Transverse colon (tissue), 4 donors: ENCODE data around the gene FOXP1. TPM values are rescaled to one million over a fixed set of nuclear protein-coding genes. Genes with fewer than 3 reads are reported as not detected.

Experiments used
- DNase-seq: peaks from one replicate; pipeline ENCODE4 v3.0.0-alpha.2; 2019
- H3K27ac ChIP-seq, 4 donors: fragments of 200-600 bp; sonication (generic); 2 replicates each; pipeline ENCODE4 v1.5.1; 2016 to 2018; ENCODE audit warnings: inconsistent platforms in 4 of 4
- H3K27me3 ChIP-seq: fragments of 200-600 bp; sonication (generic); 2 replicates; pipeline ENCODE4 v1.5.1; 2017; ENCODE audit warnings: inconsistent platforms
- H3K36me3 ChIP-seq, 4 donors: fragments of 200-600 bp; sonication (generic); 2 replicates each; pipeline ENCODE4 v1.5.1; 2017 to 2019; ENCODE audit warnings: inconsistent platforms in 4 of 4
- H3K4me1 ChIP-seq, 4 donors: fragments of 200-600 bp; sonication (generic); 2 replicates each; pipeline ENCODE4 v1.5.1; 2017 to 2020; ENCODE audit warnings: inconsistent platforms in 4 of 4
- H3K4me3 ChIP-seq, 4 donors: fragments of 200-600 bp; sonication (generic); 1 replicate in 1 of 4; 2 replicates in 3 of 4; pipeline versions ENCODE4 v1.5.1 to v1.6.1; 2017 to 2019; ENCODE audit warnings: inconsistent platforms in 4 of 4
- H3K9me3 ChIP-seq, 2 donors: fragments of 200-600 bp; sonication (generic); 2 replicates each; pipeline ENCODE4 v1.5.1; 2017 to 2019; ENCODE audit warnings: inconsistent platforms in 2 of 2
- CTCF ChIP-seq, 5 experiments: fragments of 200-600 bp in 3 of 5; fragments of 450-650 bp in 2 of 5; sonication (generic) in 3 of 5; IDR thresholded peaks; 1 replicate in 2 of 5; 2 replicates in 3 of 5; pipeline ENCODE4 v1.5.1; 2016 to 2017; ENCODE audit warnings: antibody characterized with exemption in 5 of 5, inconsistent platforms in 3 of 5, mild to moderate bottlenecking in 2 of 5, moderate library complexity in 1 of 5
- EP300 ChIP-seq: sonication (generic); formaldehyde crosslinking; IDR thresholded peaks from one replicate; pipeline ENCODE4 v1.6.1; 2017; ENCODE audit warnings: antibody characterized with exemption, low read depth
- POLR2A ChIP-seq: fragments of 450-650 bp; IDR thresholded peaks from one replicate; pipeline ENCODE4 v1.6.1; 2016; ENCODE audit warnings: antibody characterized with exemption, mild to moderate bottlenecking, moderate library complexity
- POLR2AphosphoS5 ChIP-seq, 3 donors: sonication (generic); formaldehyde crosslinking; IDR thresholded peaks; one replicate each; pipeline ENCODE4 v1.6.1; 2016; ENCODE audit warnings: antibody characterized with exemption in 3 of 3
- WGBS, 2 donors: methylation state at CpG; one replicate each; pipeline ENCODE4 v1.1.5; 2018; ENCODE audit warnings: low coverage in 1 of 2; 5-methylcytosine and 5-hydroxymethylcytosine counted together
- in situ Hi-C, 4 donors: fragments of 200-750 bp; cut with MboI; loops; one replicate each; pipeline versions ENCODE4 v1.15.0 to v1.15.1; 2017; ENCODE audit warnings: low sequenced_read_pairs in 3 of 4, low pct_ligation_motif_present in 1 of 4, low pct_unique_long_range_greater_than_20kb in 1 of 4
- intact Hi-C: fragments of 100-400 bp; cut with DNase I; formaldehyde crosslinking; loops from one replicate; pipeline ENCODE4 v1.15.1; 2023; ENCODE audit warnings: low total_unique reads
- total RNA-seq, 4 donors: library from RNA; depleted of rRNA; stranded (reverse); fragments of >200 nt; gene quantifications; one replicate each; pipeline ENCODE4 v1.1.0, GENCODE V29; 2016

Gene FOXP1
- total RNA-seq, 4 donors from 2014 or later, result 102 to 260 (median 150) TPM

GRCh38 chr3:71148455-71149060, 435.0 kb downstream of the FOXP1 start:
- in situ Hi-C loops (no loop called here), intact Hi-C loops (no loop called here)
- WGBS, 2 donors, result 55 to 60% methylated on average over 1 of the region's 1 CpG
- Histone ChIP-seq H3K36me3 (no peaks in the 10 kb centered on the region), H3K4me1 (peaks cover 0 to 17% (median 15%) of the 10 kb centered on the region in 4 donors), H3K27ac (peak overlapping the region in 1 of 4 donors; percentile 10), H3K27me3 (no peaks in the 10 kb centered on the region), H3K4me3 (no peak overlapping the region), H3K9me3 (no peaks in the 10 kb centered on the region)
- TF ChIP-seq CTCF (IDR thresholded peaks at IDR 0.05) (no peak), POLR2A (no peak), EP300 (no peak), POLR2AphosphoS5 (IDR thresholded peaks at IDR 0.05) (no peak)
- no peak for DNase-seq

GRCh38 chr3:71146673-71147072, 436.9 kb downstream of the FOXP1 start:
- 68 to 87% methylated on average over 4 to 11 of the region's 11 CpGs for WGBS, 2 donors
- TF ChIP-seq POLR2AphosphoS5 (IDR thresholded peaks at IDR 0.05) (no peak), POLR2A (no peak), EP300 (no peak), CTCF (IDR thresholded peaks at IDR 0.05) (no peak)
- Histone ChIP-seq H3K27me3 (no peaks in the 10 kb centered on the region), H3K4me1 (peaks cover 0 to 19% (median 8%) of the 10 kb centered on the region in 4 donors), H3K27ac (no peak overlapping the region), H3K36me3 (no peaks in the 10 kb centered on the region), H3K9me3 (no peaks in the 10 kb centered on the region), H3K4me3 (no peak overlapping the region)
- no peak for DNase-seq
- intact Hi-C loops (no loop called here), in situ Hi-C loops (no loop called here)

- TF ChIP-seq CTCF (IDR thresholded peaks at IDR 0.05) (no peak), EP300 (no peak), POLR2A (no peak), POLR2AphosphoS5 (IDR thresholded peaks at IDR 0.05) (no peak)
- no peaks in the 10 kb centered on the region for H3K36me3 ChIP-seq
- H3K4me3 ChIP-seq, result no peak overlapping the region
- 83 to 86% methylated on average over 4 of the region's 4 CpGs for WGBS, 2 donors
- in situ Hi-C loops, result no loop called here
- H3K9me3 ChIP-seq, result no peaks in the 10 kb centered on the region
- no peak for DNase-seq
- intact Hi-C loops, result no loop called here
- H3K27ac ChIP-seq, result no peak overlapping the region
- peaks cover 0 to 19% (median 10%) of the 10 kb centered on the region in 4 donors for H3K4me1 ChIP-seq
- H3K27me3 ChIP-seq, result no peaks in the 10 kb centered on the region
Measured at GRCh38 chr3:71145954-71146353, 437.6 kb downstream of the FOXP1 start.

GRCh38 chr3:71144525-71145253, 438.8 kb downstream of the FOXP1 start:
- intact Hi-C loops (no loop called here), in situ Hi-C loops (no loop called here)
- TF ChIP-seq POLR2AphosphoS5 (IDR thresholded peaks at IDR 0.05) (no peak), EP300 (no peak), POLR2A (no peak), CTCF (IDR thresholded peaks at IDR 0.05) (no peak)
- H3K27me3 ChIP-seq, result no peaks in the 10 kb centered on the region
- DNase-seq, result no peak
- H3K9me3 ChIP-seq, result no peaks in the 10 kb centered on the region
- H3K27ac ChIP-seq, result no peak overlapping the region
- 80 to 91% methylated on average over 6 to 9 of the region's 9 CpGs for WGBS, 2 donors
- H3K36me3 ChIP-seq, result no peaks in the 10 kb centered on the region
- H3K4me3 ChIP-seq, result no peak overlapping the region
- H3K4me1 ChIP-seq, result peaks cover 0 to 19% (median 10%) of the 10 kb centered on the region in 4 donors
